Subcutaneous adipose tissue (tissue), 4 donors: Measurements from ENCODE around the gene ATP8B3. TPM values are rescaled to one million over a fixed set of nuclear protein-coding genes. Genes with fewer than 3 reads are reported as not detected.

Experiments
- total RNA-seq, 4 donors: library from RNA; depleted of rRNA; stranded (reverse); fragments of >200 nt; gene quantifications; one replicate each; pipeline ENCODE4 v1.1.0, GENCODE V29; 2016
- TF ChIP-seq, protein P1 (sequence below): fragments of 450-650 bp; IDR thresholded peaks from one replicate; pipeline ENCODE4 v1.5.1; 2016; ENCODE audit warnings: low read depth, mild to moderate bottlenecking, control low read depth, antibody characterized with exemption, moderate library complexity

The ATP8B3 gene
- total RNA-seq, 4 donors from 2014 or later, result 1.5 to 3.3 (median 1.8) TPM

DNA sequence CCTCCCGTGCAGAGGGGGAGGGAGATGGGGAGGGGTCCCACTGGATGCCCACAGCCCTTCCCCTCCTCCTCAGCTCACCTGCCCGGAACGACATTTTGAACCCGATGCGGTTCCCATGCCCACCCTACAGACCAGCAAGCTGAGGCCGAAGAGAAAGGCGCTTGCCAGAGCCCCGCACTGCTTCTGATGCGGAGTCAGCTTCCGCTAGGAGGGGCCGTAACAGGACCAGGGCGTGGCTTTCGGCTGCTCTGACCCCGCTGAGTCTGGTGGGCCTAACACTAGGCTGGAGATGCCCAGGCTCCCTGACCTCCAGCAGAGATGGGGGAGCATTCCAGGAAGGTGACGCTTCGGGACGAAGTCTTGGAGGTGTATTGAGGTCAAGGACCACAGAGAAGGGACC lies 52.1 kb downstream of the ATP8B3 start:
- TF ChIP-seq, protein P1, sequence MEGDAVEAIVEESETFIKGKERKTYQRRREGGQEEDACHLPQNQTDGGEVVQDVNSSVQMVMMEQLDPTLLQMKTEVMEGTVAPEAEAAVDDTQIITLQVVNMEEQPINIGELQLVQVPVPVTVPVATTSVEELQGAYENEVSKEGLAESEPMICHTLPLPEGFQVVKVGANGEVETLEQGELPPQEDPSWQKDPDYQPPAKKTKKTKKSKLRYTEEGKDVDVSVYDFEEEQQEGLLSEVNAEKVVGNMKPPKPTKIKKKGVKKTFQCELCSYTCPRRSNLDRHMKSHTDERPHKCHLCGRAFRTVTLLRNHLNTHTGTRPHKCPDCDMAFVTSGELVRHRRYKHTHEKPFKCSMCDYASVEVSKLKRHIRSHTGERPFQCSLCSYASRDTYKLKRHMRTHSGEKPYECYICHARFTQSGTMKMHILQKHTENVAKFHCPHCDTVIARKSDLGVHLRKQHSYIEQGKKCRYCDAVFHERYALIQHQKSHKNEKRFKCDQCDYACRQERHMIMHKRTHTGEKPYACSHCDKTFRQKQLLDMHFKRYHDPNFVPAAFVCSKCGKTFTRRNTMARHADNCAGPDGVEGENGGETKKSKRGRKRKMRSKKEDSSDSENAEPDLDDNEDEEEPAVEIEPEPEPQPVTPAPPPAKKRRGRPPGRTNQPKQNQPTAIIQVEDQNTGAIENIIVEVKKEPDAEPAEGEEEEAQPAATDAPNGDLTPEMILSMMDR, result no peak

DNA sequence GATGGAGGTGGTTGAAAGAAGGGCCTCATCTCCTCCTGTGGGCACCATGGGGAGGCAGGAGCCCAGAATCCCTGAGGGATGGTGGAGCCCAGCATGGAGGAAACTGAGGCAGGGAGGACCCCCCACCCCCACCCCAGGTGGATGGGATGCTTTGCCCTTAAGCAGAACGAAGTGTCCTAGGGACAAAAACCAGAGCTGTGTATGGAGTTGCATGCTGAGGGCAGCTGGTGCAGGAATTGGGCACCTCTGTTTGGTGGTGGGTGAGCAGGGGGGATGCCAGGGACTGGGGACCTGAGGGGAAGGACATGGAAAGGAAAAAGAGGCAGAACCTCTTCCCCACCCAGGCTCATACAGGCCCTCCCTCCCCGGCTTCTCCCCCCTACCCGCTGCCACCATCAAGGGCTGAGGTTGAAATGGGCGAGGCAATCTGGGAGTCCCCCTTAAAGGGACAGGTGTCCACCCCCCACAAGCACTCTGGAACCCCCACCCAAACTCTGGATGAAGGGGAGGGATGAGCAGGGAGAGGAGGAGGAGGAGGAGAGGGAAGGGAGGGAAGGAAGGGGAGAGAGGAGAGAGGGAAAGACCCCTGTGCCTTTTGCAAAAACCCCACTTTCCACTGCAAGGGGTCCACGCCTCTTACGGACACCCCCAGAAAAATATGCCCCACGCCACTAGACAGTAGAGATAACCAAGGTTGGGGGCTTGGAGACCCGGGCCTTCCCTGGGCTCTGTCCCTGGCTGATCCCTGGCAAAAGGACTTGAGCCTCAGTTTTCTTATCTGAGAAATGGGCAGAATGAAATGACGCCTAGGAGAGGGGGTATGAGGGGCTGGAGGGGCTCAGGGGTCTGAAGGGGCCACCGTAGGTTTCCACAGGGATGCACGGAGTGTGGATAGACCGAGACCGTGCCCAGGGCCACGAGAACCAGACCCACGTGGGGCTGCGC lies 52.8 kb downstream of the ATP8B3 start:
- TF ChIP-seq, protein P1, result no peak

GRCh38 chr19:1758231-1758577 lies 53.9 kb downstream of the ATP8B3 start:
- TF ChIP-seq, protein P1, result no peak

- TF ChIP-seq, protein P1, result no peak
These were observed 54.4 kb downstream of the ATP8B3 start for GRCh38 chr19:1757468-1758230.

GRCh38 chr19:1756705-1757465 lies 55.2 kb downstream of the ATP8B3 start:
- TF ChIP-seq, protein P1, result no peak

DNA sequence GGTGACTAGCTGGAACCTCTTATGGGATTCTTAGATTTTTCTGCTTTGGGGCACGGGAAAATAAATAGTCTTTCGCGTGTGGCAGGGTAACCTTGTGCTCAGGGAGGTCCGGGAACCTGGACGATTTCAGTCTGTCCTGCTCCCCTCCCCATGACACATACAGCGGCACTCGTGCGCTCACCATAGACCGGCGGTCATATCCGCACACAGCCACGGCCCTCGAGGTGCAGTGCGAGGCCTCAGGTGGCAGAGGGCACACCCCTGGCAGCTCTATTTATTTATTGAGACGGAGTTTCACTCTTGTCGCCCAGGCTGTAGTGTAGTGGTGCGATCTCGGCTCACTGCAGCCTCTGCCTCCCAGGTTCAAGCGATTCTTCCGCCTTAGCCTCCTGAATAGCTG lies 55.8 kb downstream of the ATP8B3 start:
- TF ChIP-seq, protein P1, result no peak
